Kasumi-1 (cell line): Measurements from ENCODE around the gene A3GALT2.
"Not testable (repeated sequence)": the region's sequence is repeated elsewhere in the genome, so short reads cannot be mapped to it uniquely, and the experiment has no call there.

Source experiments
- DNase-seq, 2 experiments: peaks; one replicate each; lab custom pipeline; 2025; lab: John Stamatoyannopoulos, UW

A3GALT2 gene

GRCh38 chr1:33312413-33312749, 8.5 kb downstream of the A3GALT2 start:
- DNase-seq, result no peak

- no peak for DNase-seq
Measured at GRCh38 chr1:33311706-33312412, 9.0 kb downstream of the A3GALT2 start.

- no peak for DNase-seq
Measured at GRCh38 chr1:33310702-33311101, 10.2 kb downstream of the A3GALT2 start.

- not testable (repeated sequence) for DNase-seq
Measured at GRCh38 chr1:33309351-33309750, 11.5 kb downstream of the A3GALT2 start.

GRCh38 chr1:33307494-33307864, 13.4 kb downstream of the A3GALT2 start:
- no peak for DNase-seq

- DNase-seq, result no peak
Measured at GRCh38 chr1:33306653-33307493, 14.0 kb downstream of the A3GALT2 start.

GRCh38 chr1:33305816-33306652, 14.9 kb downstream of the A3GALT2 start:
- no peak for DNase-seq

GRCh38 chr1:33305016-33305415, 15.9 kb downstream of the A3GALT2 start:
- no peak for DNase-seq

- DNase-seq, result peak in 1 of 2 experiments; percentile 46
Measured at GRCh38 chr1:33302325-33302724, 18.6 kb downstream of the A3GALT2 start.

GRCh38 chr1:33301273-33301984, 19.5 kb downstream of the A3GALT2 start:
- DNase-seq, result no peak

GRCh38 chr1:33300673-33301072, 20.2 kb downstream of the A3GALT2 start:
- no peak for DNase-seq

GRCh38 chr1:33299461-33300155, 21.3 kb downstream of the A3GALT2 start:
- no peak for DNase-seq

- DNase-seq, result peak; percentile 46 to 60
Measured at GRCh38 chr1:33298623-33299277, 22.1 kb downstream of the A3GALT2 start.

GRCh38 chr1:33297911-33298622, 22.8 kb downstream of the A3GALT2 start:
- DNase-seq, result no peak

- DNase-seq, result no peak
Measured at GRCh38 chr1:33296824-33297223, 24.1 kb downstream of the A3GALT2 start.

GRCh38 chr1:33296082-33296458, 24.8 kb downstream of the A3GALT2 start:
- DNase-seq, result no peak

- DNase-seq, result peak; percentile 61 to 77
Measured at GRCh38 chr1:33295450-33296081, 25.3 kb downstream of the A3GALT2 start.

GRCh38 chr1:33295023-33295422, 25.9 kb downstream of the A3GALT2 start:
- no peak for DNase-seq
